ENCODE measurements around the gene KIF6. TPM values are rescaled to one million over a fixed set of nuclear protein-coding genes. Genes with fewer than 3 reads are reported as not detected.

KIF6 gene
- total and polyA plus RNA-seq, 2 of the 8 experiments (the other 6 are each of a cell fraction or from before 2014, with no cell fraction given) = 0.53 to 0.65 TPM

DNA sequence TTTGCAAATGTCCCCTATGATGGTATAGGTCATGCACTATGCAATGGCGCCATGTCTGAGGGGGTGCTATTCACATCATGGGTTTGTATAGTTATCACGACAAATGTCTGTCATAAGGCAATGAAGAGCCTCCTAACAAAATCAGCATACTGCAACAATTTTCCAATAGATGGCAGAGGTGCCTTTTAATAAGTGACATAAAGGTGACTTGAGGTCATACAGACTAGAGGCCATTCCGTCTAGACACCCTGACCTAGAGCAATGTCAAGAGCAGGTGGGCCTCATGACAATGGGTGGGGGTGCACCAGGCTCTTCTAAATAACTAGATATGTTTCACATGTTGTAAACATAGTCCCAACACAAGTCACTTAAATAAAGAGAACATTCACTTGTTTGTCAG is 107.7 kb downstream of the KIF6 start:
- no peak overlapping the region for H3K4me2 ChIP-seq (ENCODE audit: insufficient read depth in 1 of 2, low read depth in 2 of 2, low read length in 2 of 2)
- H2AK5ac ChIP-seq (ENCODE audit: low read depth, low read length) = no peak overlapping the region
- H3K27me3 ChIP-seq (replicated peaks in 1 of 4; ENCODE audit: control insufficient read depth in 3 of 4, extremely low read depth in 1 of 4, insufficient read depth in 3 of 4, low read length in 3 of 4) = no peaks in the 10 kb centered on the region
- ChIA-PET CTCF (ENCODE audit: partially characterized antibody) (no interaction called here), POLR2A (ENCODE audit: partially characterized antibody) (no interaction called here)
- H3K4me3 ChIP-seq (ENCODE audit: extremely low read depth in 1 of 4, insufficient read depth in 2 of 4, low read depth in 3 of 4, low read length in 4 of 4) = no peak overlapping the region
- H4K91ac ChIP-seq (replicated peaks; ENCODE audit: insufficient read length, low read length) = no peak overlapping the region
- no peaks in the 10 kb centered on the region for H3K9me3 ChIP-seq (ENCODE audit: insufficient read depth in 2 of 2, low read depth in 1 of 2, low read length in 1 of 2)
- no peaks in the 10 kb centered on the region for H4K20me1 ChIP-seq (replicated peaks in 1 of 2; ENCODE audit: control insufficient read depth in 1 of 2, insufficient read depth in 2 of 2, low read length in 2 of 2)
- no peak overlapping the region for H3K9ac ChIP-seq (replicated peaks in 1 of 4; ENCODE audit: extremely low read depth in 1 of 4, low read depth in 3 of 4, low read length in 3 of 4)
- no peak overlapping the region for H3K56ac ChIP-seq (replicated peaks; ENCODE audit: insufficient read length, low read depth, low read length)
- no peak for DNase-seq (ENCODE audit: low read depth in 1 of 2, low spot score in 2 of 2)
- H3K27ac ChIP-seq (ENCODE audit: low read depth, low read length) = no peak overlapping the region
- FAIRE-seq = no peak
- H4K5ac ChIP-seq (ENCODE audit: insufficient read length, low read depth, low read length) = no peak overlapping the region
- 88% methylated on average over 3 of the region's 3 CpGs; no CpG with 5 or more reads in 1 of the 2 experiments for whole genome bisulfite sequencing, 2 experiments (ENCODE audit: extremely low coverage in 1 of 2, insufficient coverage in 1 of 2, insufficient read length in 1 of 2, insufficient replicate concordance in 2 of 2, low coverage in 1 of 2, low lambda C conversion rate in 2 of 2, missing lambda C conversion rate in 1 of 2)
- H3K4me1 ChIP-seq (replicated peaks in 1 of 4; ENCODE audit: control insufficient read depth in 3 of 4, insufficient read depth in 4 of 4, low read length in 3 of 4) = no peaks in the 10 kb centered on the region
- no peaks in the 10 kb centered on the region for H3K79me2 ChIP-seq (ENCODE audit: control insufficient read depth in 1 of 2, insufficient read depth in 2 of 2, low read length in 2 of 2)
- no peak overlapping the region for H2BK12ac ChIP-seq (ENCODE audit: low read depth, low read length)
- no peak overlapping the region for H3K4ac ChIP-seq (replicated peaks; ENCODE audit: insufficient read length, low read depth, low read length)
- no peaks in the 10 kb centered on the region for H3K79me1 ChIP-seq (ENCODE audit: low read depth, low read length)
- no peak overlapping the region for H4K8ac ChIP-seq (ENCODE audit: extremely low read depth, insufficient read depth, low read length)
- H3K23ac ChIP-seq (ENCODE audit: insufficient read length) = no peak overlapping the region
- no peaks in the 10 kb centered on the region for H3K36me3 ChIP-seq (ENCODE audit: control insufficient read depth in 2 of 4, insufficient read depth in 4 of 4, low read length in 3 of 4)
- no peak overlapping the region for H3K14ac ChIP-seq (ENCODE audit: insufficient read length)
- H3K23me2 ChIP-seq (ENCODE audit: low read depth, low read length) = no peaks in the 10 kb centered on the region
- no peak overlapping the region for H2BK5ac ChIP-seq (ENCODE audit: low read depth, low read length)
- H2BK15ac ChIP-seq (ENCODE audit: low read length) = no peak overlapping the region
- no peak overlapping the region for H2BK20ac ChIP-seq (ENCODE audit: low read length)
- H2BK120ac ChIP-seq (replicated peaks; ENCODE audit: low read depth, low read length) = no peak overlapping the region
- no peak overlapping the region for H2AFZ ChIP-seq (ENCODE audit: low read length)
- H3K18ac ChIP-seq (ENCODE audit: extremely low read depth, low read length) = no peak overlapping the region
- TF ChIP-seq SAP30 (IDR thresholded peaks at IDR 0.05; ENCODE audit: insufficient read depth, insufficient replicate concordance, low read length) (no peak), SP4 (IDR thresholded peaks at IDR 0.05; ENCODE audit: low read length) (no peak), GTF2F1 (IDR thresholded peaks at IDR 0.05; ENCODE audit: borderline replicate concordance, low read depth, low read length) (no peak), CREB1 (IDR thresholded peaks at IDR 0.05) (no peak)

Measured in H1 (cell line).